Peyer's patch (tissue), 4 donors: ENCODE measurements around the gene TRRAP.

Experiments used
- CTCF ChIP-seq, 6 experiments: fragments of 450-650 bp in 4 of 6; fragments of 200-600 bp in 2 of 6; sonication (generic) in 1 of 6; IDR thresholded peaks; one replicate each; pipeline ENCODE4 v1.5.1; 2017 to 2019; ENCODE audit warnings: antibody characterized with exemption in 6 of 6, mild to moderate bottlenecking in 3 of 6, moderate library complexity in 1 of 6
- POLR2A ChIP-seq, 2 donors: fragments of 450-650 bp; IDR thresholded peaks; one replicate each; pipeline ENCODE4 v1.5.1; 2017; ENCODE audit warnings: antibody characterized with exemption in 2 of 2, mild to moderate bottlenecking in 2 of 2, moderate library complexity in 2 of 2

DNA sequence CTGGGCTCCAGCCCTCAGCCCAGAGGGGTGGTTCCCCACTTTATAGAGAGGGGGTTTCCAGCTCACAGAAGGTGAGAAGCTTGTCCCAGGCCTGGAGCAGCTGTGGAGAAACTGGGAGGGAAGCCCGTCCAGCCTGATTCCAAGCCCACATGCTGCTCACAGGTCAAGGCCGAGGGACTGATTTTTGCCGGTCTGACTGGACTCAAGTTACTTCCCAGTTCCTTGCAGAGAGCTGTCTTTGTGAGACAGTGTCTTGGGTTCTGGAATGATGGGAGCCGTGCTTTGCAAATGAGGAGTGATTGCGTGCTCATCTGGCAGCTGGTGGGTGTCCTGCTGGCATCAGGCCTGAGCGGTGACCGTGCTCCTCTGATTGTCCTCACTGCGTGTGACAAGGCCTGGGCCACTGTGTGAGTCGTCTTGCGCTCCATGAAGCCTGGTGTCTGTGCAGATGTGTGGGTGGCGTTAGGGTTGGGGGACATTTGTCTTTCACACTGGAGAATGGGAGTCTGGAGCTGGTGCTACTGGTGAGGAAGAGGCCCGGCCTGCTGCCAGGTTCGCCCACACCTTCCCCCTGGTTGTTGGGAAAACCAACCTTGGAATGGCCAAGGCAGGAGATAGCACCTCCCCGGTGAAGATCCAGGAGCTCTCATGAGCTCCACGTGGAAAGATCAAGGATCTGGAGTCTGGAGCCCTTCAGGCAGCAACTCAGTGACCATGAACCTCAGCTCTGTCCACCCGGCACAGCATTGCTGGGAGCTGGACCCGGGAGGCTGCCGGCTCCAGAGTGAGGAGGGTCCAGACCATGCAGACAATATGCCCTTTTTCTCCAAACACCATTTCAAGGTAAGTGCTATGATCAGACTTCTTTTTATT, 136.0 kb downstream of the TRRAP start:
- TF ChIP-seq CTCF (IDR thresholded peaks at IDR 0.05) (no peak), POLR2A (IDR thresholded peaks at IDR 0.05) (no peak)
